OCI-LY3 (cell line): ENCODE results near the gene ATP9A.

Experiments used
- H2AFZ ChIP-seq: fragments of 200-600, 300-600 bp; shearing (Covaris generic); 2 replicates; pipeline ENCODE4 v1.6.0; 2014; ENCODE audit warnings: antibody characterized with exemption, low read depth, low read length
- H3K27ac ChIP-seq: fragments of 200-600, 300-600 bp; sonication (generic); 2 replicates; pipeline ENCODE4 v1.5.1; 2014; ENCODE audit warnings: mild to moderate bottlenecking, low read length, moderate library complexity, mixed read lengths
- H3K27me3 ChIP-seq: fragments of 200-600, 300-600 bp; sonication (generic); 2 replicates; pipeline ENCODE4 v1.6.1; 2014; ENCODE audit warnings: low read depth, low read length, mixed read lengths
- H3K36me3 ChIP-seq: fragments of 200-600, 300-600 bp; sonication (generic); replicated peaks from 2 replicates; pipeline ENCODE3; 2014; ENCODE audit warnings: low read depth, low read length, mixed read lengths
- H3K4me1 ChIP-seq: fragments of 300-600, 200-600 bp; sonication (generic); 2 replicates; pipeline ENCODE4 v1.6.1; 2014; ENCODE audit warnings: low read length, mixed read lengths
- H3K4me2 ChIP-seq: fragments of 200-600, 300-600 bp; sonication (generic); 2 replicates; pipeline ENCODE4 v1.6.1; 2014; ENCODE audit warnings: low read length, mixed read lengths
- H3K4me3 ChIP-seq: fragments of 300-600, 200-600 bp; sonication (generic); 2 replicates; pipeline ENCODE4 v1.5.1; 2014; ENCODE audit warnings: antibody characterized with exemption, mild to moderate bottlenecking, low read length, moderate library complexity
- H3K79me2 ChIP-seq: fragments of 300-600, 200-600 bp; shearing (Covaris generic); 2 replicates; pipeline ENCODE4 v1.6.1; 2014; ENCODE audit warnings: mild to moderate bottlenecking, low read length, mixed read lengths
- H3K9ac ChIP-seq: fragments of 300-600, 200-600 bp; shearing (Covaris generic); 2 replicates; pipeline ENCODE4 v1.6.0; 2014; ENCODE audit warnings: mild to moderate bottlenecking, low read length, moderate library complexity
- H3K9me3 ChIP-seq: fragments of 200-600, 300-600 bp; shearing (Covaris generic); 2 replicates; pipeline ENCODE4 v1.6.1; 2014; ENCODE audit warnings: low read length, mixed read lengths; ENCODE audit not compliant: insufficient read depth
- H4K20me1 ChIP-seq: fragments of 200-600, 300-600 bp; sonication (generic); 2 replicates; pipeline ENCODE4 v1.6.1; 2016; ENCODE audit warnings: low read length, mixed read lengths; ENCODE audit not compliant: insufficient read depth
- CTCF ChIP-seq: fragments of 200-600, 300-600 bp; sonication (generic); IDR thresholded peaks from 2 replicates; pipeline ENCODE4 v1.5.1; 2014; ENCODE audit warnings: antibody characterized with exemption, low read length, low read depth
- EZH2phosphoT487 ChIP-seq: fragments of 200-600 bp; shearing (Covaris generic); IDR thresholded peaks from 2 replicates; pipeline ENCODE4 v1.6.1; 2018; ENCODE audit warnings: antibody characterized with exemption, mixed run types, low read depth

ATP9A gene

GRCh38 chr20:51668515-51668914 lies 99.7 kb downstream of the ATP9A start:
- peaks cover 12% of the 10 kb centered on the region for H3K4me1 ChIP-seq
- H3K9ac ChIP-seq = no peak overlapping the region
- H3K79me2 ChIP-seq = no peaks in the 10 kb centered on the region
- H4K20me1 ChIP-seq = no peaks in the 10 kb centered on the region
- no peak for TF ChIP-seq CTCF
- TF ChIP-seq EZH2phosphoT487 = no peak
- H3K27me3 ChIP-seq = peaks cover 44% of the 10 kb centered on the region
- no peaks in the 10 kb centered on the region for H3K9me3 ChIP-seq
- no peak overlapping the region for H3K4me2 ChIP-seq
- no peak overlapping the region for H3K4me3 ChIP-seq
- no peak overlapping the region for H3K27ac ChIP-seq
- H2AFZ ChIP-seq = no peak overlapping the region
- no peaks in the 10 kb centered on the region for H3K36me3 ChIP-seq

- H3K9ac ChIP-seq = no peak overlapping the region
- H2AFZ ChIP-seq = no peak overlapping the region
- no peak overlapping the region for H3K4me3 ChIP-seq
Measured at GRCh38 chr20:51667491-51667890, 100.7 kb downstream of the ATP9A start.

GRCh38 chr20:51667002-51667408 lies 101.2 kb downstream of the ATP9A start:
- H3K4me2 ChIP-seq = no peak overlapping the region
- no peaks in the 10 kb centered on the region for H4K20me1 ChIP-seq
- H3K4me1 ChIP-seq = peaks cover 17% of the 10 kb centered on the region
- no peak overlapping the region for H3K27ac ChIP-seq
- TF ChIP-seq EZH2phosphoT487 (no peak), CTCF (no peak)
- H3K9me3 ChIP-seq = no peaks in the 10 kb centered on the region
- peaks cover 38% of the 10 kb centered on the region for H3K27me3 ChIP-seq
- H3K4me3 ChIP-seq = no peak overlapping the region
- H3K9ac ChIP-seq = no peak overlapping the region
- H2AFZ ChIP-seq = no peak overlapping the region; the same call in 1 of the 2 replicates
- H3K36me3 ChIP-seq = no peaks in the 10 kb centered on the region
- no peaks in the 10 kb centered on the region for H3K79me2 ChIP-seq

More at GRCh38 chr20:51667491-51667890, 100.7 kb downstream of the ATP9A start:
- Histone ChIP-seq H3K79me2 (no peaks in the 10 kb centered on the region), H4K20me1 (no peaks in the 10 kb centered on the region), H3K27me3 (peaks cover 41% of the 10 kb centered on the region), H3K36me3 (no peaks in the 10 kb centered on the region), H3K27ac (no peak overlapping the region), H3K9me3 (no peaks in the 10 kb centered on the region), H3K4me2 (no peak overlapping the region), H3K4me1 (peaks cover 14% of the 10 kb centered on the region)
- TF ChIP-seq EZH2phosphoT487 (no peak), CTCF (no peak)

GRCh38 chr20:51666126-51666525 lies 102.1 kb downstream of the ATP9A start:
- H2AFZ ChIP-seq = no peak overlapping the region

More at GRCh38 chr20:51666126-51666525, 102.1 kb downstream of the ATP9A start:
- H3K9me3 ChIP-seq = no peaks in the 10 kb centered on the region
- H3K79me2 ChIP-seq = no peaks in the 10 kb centered on the region
- H3K27me3 ChIP-seq = peaks cover 32% of the 10 kb centered on the region
- no peak overlapping the region for H3K4me3 ChIP-seq
- no peak overlapping the region for H3K9ac ChIP-seq
- peaks cover 17% of the 10 kb centered on the region for H3K4me1 ChIP-seq
- no peak overlapping the region for H3K27ac ChIP-seq
- no peak for TF ChIP-seq EZH2phosphoT487
- TF ChIP-seq CTCF = no peak
- H3K4me2 ChIP-seq = no peak overlapping the region
- H4K20me1 ChIP-seq = no peaks in the 10 kb centered on the region
- H3K36me3 ChIP-seq = no peaks in the 10 kb centered on the region
